Measurements from ENCODE around the gene CCDC102A. TPM values are rescaled to one million over a fixed set of nuclear protein-coding genes. Genes with fewer than 3 reads are reported as not detected.

The CCDC102A gene
- total and polyA plus RNA-seq, 9 of the 15 experiments (the other 6 are each of a cell fraction or from before 2014, with no cell fraction given), result 0.03 to 4.9 (median 1.4) TPM

- TF ChIP-seq, protein P1, sequence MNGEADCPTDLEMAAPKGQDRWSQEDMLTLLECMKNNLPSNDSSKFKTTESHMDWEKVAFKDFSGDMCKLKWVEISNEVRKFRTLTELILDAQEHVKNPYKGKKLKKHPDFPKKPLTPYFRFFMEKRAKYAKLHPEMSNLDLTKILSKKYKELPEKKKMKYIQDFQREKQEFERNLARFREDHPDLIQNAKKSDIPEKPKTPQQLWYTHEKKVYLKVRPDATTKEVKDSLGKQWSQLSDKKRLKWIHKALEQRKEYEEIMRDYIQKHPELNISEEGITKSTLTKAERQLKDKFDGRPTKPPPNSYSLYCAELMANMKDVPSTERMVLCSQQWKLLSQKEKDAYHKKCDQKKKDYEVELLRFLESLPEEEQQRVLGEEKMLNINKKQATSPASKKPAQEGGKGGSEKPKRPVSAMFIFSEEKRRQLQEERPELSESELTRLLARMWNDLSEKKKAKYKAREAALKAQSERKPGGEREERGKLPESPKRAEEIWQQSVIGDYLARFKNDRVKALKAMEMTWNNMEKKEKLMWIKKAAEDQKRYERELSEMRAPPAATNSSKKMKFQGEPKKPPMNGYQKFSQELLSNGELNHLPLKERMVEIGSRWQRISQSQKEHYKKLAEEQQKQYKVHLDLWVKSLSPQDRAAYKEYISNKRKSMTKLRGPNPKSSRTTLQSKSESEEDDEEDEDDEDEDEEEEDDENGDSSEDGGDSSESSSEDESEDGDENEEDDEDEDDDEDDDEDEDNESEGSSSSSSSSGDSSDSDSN (IDR thresholded peaks at IDR 0.05; ENCODE audit: borderline replicate concordance in 1 of 2, low read depth in 2 of 2, low read length in 2 of 2), result no peak
- no peak for TF ChIP-seq IRF2 (CRISPR knock-in tag; IDR thresholded peaks at IDR 0.05)
- TF ChIP-seq ZNF586 (CRISPR knock-in tag; conservative IDR thresholded peaks at IDR 0.05), result no peak
Measured at GRCh38 chr16:57493767-57494166, 42.6 kb downstream of the CCDC102A start (continued).

- Histone ChIP-seq H3K4me1 (replicated peaks in 1 of 2; ENCODE audit: control insufficient read depth in 2 of 2, insufficient read depth in 2 of 2, low read length in 2 of 2) (peaks cover 2 to 25% of the 10 kb centered on the region in 2 experiments; a peak in 3 of 5 replicates), H3K9ac (ENCODE audit: insufficient read depth in 1 of 2, low read depth in 2 of 2, low read length in 2 of 2) (no peak overlapping the region), H4K20me1 (replicated peaks; ENCODE audit: control insufficient read depth, insufficient read depth, low read length) (no peaks in the 10 kb centered on the region), H3K4me2 (ENCODE audit: insufficient read depth, low read length) (no peak overlapping the region), H3K27me3 (ENCODE audit: control insufficient read depth in 2 of 2, insufficient read depth in 2 of 2, low read length in 2 of 2) (no peaks in the 10 kb centered on the region; a peak in 1 of 5 replicates), H3K27ac (ENCODE audit: extremely low read depth, low read depth, low read length) (no peak overlapping the region), H3K4me3 (no peak overlapping the region), H2AFZ (ENCODE audit: low read depth, low read length) (no peak overlapping the region), H3K79me2 (ENCODE audit: control insufficient read depth, insufficient read depth, low read length) (no peaks in the 10 kb centered on the region), H3K9me1 (ENCODE audit: control insufficient read depth, insufficient read depth, low read length) (no peaks in the 10 kb centered on the region), H3K9me3 (replicated peaks; ENCODE audit: control insufficient read depth, insufficient read depth, low read depth, low read length) (no peaks in the 10 kb centered on the region), H3K36me3 (ENCODE audit: control insufficient read depth, insufficient read depth, low read length) (no peaks in the 10 kb centered on the region)
- no peak for ATAC-seq
- in situ Hi-C loops (cut with MboI) (no loop called here), intact Hi-C loops (cut with micrococcal nuclease) (no loop called here)
- DNase-seq (ENCODE audit: extremely low read depth in 1 of 4, low spot score in 3 of 4), result no peak
- BruUV-seq (replicated peaks), result no TSS peak
- 47% methylated on average over 5 of the region's 5 CpGs for whole genome bisulfite sequencing (ENCODE audit: insufficient coverage, low coverage, missing lambda C conversion rate)
- CTCF ChIA-PET (ENCODE audit: low intra/inter-chr PET ratio), result no interaction called here
- FAIRE-seq, result no peak
- POLR2A ChIA-PET, result interaction anchor here (0.6 kb wide), 1 partner anchor 115 kb away, joined by 3 read pairs; no protein-coding TSS in a partner anchor
- TF ChIP-seq ATF1 (CRISPR knock-in tag; IDR thresholded peaks at IDR 0.05) (no peak), ATF1 (tag; IDR thresholded peaks at IDR 0.05) (no peak), C11orf30 (IDR thresholded peaks at IDR 0.05; ENCODE audit: low read depth) (no peak), FOS (IDR thresholded peaks at IDR 0.05; ENCODE audit: extremely low read depth, insufficient read length) (no peak), EWSR1 (IDR thresholded peaks at IDR 0.05; ENCODE audit: borderline replicate concordance, low read depth, partially characterized antibody) (no peak), SMAD1 (IDR thresholded peaks at IDR 0.05; ENCODE audit: low read depth, low read length, partially characterized antibody) (no peak), TAF7 (tag; IDR thresholded peaks at IDR 0.05) (no peak), TAF1 (IDR thresholded peaks at IDR 0.05; ENCODE audit: control insufficient read depth, extremely low read depth, insufficient read depth, low read length, severe bottlenecking) (no peak), NR4A1 (CRISPR knock-in tag; IDR thresholded peaks at IDR 0.05) (no peak), NR4A1 (tag; IDR thresholded peaks at IDR 0.05) (no peak), MTA1 (IDR thresholded peaks at IDR 0.05; ENCODE audit: borderline replicate concordance) (no peak)
- TF ChIP-seq, protein P2, sequence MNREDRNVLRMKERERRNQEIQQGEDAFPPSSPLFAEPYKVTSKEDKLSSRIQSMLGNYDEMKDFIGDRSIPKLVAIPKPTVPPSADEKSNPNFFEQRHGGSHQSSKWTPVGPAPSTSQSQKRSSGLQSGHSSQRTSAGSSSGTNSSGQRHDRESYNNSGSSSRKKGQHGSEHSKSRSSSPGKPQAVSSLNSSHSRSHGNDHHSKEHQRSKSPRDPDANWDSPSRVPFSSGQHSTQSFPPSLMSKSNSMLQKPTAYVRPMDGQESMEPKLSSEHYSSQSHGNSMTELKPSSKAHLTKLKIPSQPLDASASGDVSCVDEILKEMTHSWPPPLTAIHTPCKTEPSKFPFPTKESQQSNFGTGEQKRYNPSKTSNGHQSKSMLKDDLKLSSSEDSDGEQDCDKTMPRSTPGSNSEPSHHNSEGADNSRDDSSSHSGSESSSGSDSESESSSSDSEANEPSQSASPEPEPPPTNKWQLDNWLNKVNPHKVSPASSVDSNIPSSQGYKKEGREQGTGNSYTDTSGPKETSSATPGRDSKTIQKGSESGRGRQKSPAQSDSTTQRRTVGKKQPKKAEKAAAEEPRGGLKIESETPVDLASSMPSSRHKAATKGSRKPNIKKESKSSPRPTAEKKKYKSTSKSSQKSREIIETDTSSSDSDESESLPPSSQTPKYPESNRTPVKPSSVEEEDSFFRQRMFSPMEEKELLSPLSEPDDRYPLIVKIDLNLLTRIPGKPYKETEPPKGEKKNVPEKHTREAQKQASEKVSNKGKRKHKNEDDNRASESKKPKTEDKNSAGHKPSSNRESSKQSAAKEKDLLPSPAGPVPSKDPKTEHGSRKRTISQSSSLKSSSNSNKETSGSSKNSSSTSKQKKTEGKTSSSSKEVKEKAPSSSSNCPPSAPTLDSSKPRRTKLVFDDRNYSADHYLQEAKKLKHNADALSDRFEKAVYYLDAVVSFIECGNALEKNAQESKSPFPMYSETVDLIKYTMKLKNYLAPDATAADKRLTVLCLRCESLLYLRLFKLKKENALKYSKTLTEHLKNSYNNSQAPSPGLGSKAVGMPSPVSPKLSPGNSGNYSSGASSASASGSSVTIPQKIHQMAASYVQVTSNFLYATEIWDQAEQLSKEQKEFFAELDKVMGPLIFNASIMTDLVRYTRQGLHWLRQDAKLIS (CRISPR knock-in tag; IDR thresholded peaks at IDR 0.05), result no peak
Measured at GRCh38 chr16:57489229-57489628, 47.1 kb downstream of the CCDC102A start.

Measured in K562 (cell line).